ENCODE data around the gene PRRT4. TPM values are rescaled to one million over a fixed set of nuclear protein-coding genes. Genes with fewer than 3 reads are reported as not detected.

Gene PRRT4
- polyA plus RNA-seq, 5 donors: 1.8 to 5.8 (median 2.9) TPM

DNA sequence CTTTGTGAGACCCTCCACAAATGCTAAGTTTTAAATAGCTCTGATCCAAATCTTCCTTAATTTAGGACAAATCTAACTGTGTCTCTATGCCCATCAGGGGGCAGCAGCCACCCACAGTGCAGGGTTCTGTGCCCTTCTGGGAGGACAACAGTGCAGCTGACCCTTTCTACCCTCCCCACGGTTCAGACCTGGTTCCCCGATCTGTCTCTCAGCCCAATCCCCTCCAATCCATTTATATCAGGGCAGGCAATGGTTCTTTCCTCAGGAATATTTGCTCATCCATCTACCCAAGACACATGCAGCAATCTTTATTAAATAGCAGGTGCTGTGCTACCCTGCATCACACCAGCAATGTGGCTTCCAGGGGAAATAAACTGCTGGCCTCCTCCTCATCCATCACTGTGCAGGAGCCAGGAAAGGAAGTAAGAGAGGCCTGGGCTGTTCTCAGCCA lies 13.8 kb downstream of the PRRT4 start:
- DNase-seq: no peak

DNA sequence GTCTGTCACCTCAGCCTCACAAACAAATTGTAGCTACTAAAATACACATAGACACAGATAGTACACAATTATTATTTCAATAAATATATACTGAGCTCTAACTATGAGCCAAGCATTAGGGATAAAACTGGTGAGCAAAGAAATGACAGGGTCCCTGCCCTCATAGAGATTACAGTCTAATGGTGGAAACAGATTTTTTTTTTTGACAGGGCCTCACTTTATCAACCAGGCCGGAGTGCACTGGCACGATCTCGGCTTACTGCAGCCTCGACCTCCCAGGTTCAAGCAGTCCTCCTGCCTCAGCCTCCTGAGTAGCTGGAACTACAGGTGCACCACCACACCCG lies 17.1 kb downstream of the PRRT4 start:
- DNase-seq: no peak

DNA sequence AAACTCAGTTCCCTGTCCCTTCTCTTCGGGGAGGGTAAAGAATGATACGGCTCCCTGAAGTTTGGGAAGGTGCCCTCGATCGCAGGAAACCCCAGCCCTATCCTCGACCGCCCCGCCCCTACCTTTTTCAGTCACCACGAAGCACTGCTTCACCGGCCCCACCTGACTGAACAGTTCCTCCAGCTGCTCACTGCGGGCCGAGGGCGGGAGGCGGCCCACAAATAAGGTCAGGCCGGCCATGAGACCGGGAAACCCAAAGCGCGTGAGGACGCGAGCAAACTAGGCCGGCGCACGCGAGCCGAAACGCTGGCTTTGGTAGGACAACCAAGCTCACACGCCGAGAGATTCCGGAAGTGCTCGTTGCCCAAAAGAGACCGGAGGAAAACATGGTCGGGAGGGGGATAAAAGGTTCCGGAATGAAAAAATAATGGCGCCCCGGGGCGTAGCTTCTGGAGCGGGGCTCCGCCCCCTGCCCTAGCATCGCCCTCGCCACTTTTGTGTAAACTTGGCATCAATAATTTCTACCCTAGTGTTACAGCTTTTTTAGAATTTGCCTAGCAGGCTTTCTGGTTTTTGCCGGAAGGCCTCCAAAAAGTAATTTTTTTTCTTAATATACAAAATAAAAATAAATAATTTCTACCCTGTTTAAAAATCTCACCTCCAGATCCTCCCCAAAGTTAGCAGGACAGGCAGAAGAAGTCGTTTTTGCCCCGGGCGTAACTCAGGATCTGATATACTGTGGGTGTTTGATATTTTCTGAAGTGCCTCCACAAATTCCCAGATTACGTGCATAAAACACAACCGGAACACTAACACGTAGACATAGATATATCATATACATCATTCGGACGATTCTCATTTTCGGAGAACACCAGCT lies 17.7 kb downstream of the PRRT4 start, which contains the start of gene RBM28:
Gene RBM28 (minus strand): TSS at position 355 of the 877 bp plus-strand sequence. CDS start 115 bp downstream, at position 240.
- DNase-seq: peak; percentile 87 to 91

DNA sequence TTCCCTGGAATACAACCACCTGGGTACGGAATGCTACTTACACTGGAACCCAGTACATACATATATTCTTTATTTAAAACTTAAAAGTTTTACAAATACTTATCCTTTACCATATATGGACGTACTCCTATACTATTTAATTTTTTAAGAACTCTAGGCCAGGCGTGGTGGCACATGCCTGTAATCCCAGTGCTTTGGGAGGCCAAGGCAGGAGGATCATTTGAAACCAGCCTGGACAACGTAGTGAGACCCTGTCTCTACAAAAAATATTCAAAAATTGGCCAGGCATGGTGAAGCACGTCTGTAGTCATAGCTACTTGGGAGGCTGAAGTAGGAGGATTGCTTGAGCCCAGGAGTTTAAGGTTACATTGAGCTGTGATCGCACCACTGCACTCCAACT lies 19.8 kb downstream of the PRRT4 start:
- DNase-seq: no peak

DNA sequence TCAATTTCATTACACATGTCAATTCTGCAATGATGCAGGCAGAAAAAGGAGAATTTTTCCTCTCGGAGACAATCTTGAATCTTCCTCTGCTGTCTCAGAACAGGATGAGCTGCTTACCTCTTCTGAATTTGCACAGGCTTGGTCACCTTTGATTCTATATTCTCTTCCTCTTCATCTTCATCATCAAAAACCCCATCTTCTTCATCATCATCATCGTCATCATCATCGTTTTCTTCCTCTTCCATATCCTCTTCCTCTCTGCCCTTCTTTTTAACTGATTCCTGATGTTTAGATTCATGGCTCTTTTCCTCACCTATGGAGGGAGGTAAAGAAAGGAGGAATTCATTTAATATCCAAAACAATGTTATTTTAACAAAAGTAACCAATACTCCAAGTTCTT lies 25.8 kb downstream of the PRRT4 start:
- DNase-seq: no peak

DNA sequence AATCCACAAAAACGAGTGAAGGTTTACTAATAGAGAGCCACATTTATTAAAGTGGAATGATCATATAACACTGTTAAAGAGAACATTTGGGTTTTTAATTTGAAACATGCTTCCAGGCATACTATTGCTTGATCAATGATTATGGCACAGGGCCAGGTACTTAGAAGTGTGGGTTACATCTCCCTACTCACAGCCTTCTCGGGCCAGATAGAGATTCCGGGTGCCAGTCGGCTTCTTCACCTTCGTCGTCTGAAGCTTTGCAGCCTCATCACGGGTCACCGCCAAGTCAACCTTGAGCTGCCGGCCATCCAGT lies 37.2 kb downstream of the PRRT4 start:
- no peak for DNase-seq

DNA sequence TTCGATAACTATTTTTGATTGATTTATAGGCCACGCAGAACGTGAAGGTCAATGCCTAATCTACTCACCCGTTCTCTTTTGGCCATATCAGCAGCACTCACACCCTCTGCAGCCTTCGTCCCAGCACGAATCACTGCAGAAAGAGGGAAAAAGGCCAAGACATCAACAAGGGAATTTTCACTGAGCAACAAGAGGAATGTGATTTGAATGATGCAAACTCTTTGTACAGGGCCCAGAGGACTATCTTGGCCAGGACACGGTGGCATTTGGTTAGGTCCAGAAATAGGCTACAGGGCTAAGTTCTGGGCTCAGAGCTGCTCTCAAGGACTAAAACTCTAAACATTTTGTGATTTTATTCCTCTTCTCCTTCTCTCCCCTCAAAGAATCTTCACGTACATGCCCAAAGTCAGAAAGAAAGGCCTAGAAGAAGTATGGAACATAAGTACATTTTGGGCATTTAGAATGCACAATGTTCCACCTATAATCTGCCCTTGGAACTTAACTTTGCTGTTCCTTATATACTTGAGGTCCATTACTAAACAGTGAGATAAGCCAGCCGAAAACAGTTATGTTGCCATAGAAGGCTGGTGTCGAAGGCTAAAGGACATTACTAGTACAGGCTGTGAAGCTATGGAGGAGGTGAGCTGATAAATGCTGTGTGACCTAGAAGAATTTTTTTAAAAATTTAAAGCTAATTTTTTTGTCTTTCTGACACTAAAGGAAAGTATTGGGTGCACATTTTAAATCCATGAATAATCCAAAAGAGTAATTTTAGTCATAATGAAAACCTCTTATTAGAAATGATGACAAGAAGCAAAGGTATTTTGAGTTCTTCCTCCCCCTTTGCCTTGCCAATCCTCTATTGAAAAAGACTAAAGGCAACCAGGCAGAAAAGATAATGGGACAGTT lies 37.8 kb downstream of the PRRT4 start:
- DNase-seq: peak; percentile 67 to 73

DNA sequence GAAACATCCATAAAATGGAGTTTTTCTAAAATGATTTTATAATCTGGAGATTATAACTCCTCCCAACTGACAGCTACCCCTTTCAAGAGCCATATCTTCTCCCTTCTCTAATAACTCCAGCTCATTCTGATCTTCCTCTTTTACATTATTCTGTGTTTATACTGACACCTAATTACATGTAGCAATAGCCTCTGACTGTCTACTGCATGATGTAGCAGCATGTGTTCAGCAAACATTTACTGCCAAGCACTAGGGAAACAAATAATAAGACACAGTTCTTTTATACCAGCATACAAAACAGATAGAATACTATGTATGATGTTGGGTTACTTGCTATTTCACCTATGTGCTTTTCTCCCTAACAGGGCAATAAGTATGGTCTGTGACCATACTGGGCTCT lies 38.5 kb downstream of the PRRT4 start:
- DNase-seq: peak; percentile 78 to 86

DNA sequence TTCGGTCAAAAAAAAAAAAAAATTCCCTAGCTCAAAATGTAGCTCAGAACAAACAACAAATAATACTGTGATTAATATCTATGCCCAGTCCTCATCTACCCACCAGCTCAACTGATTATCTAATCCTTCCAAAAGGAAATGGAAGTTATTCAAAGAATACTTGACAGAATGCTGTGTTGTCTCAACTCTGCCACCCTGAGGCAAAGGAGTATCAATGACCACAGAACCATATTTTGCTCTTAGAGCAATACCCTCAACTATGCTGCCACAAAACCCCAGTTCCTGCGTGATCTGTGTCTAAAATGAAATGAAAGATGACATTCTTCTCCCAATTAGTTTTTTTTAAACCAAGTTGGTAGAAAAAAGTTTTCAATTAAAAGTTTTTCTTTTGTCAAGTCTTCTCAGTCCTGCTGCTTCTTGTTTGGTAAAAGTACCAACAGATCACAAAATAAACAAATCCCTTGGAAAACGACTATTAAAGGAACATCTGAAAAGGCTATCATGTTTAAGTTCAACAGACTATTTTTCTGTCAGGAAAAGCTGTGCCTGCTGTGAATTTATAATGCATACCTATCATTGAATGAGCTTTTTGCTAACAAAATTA lies 39.3 kb downstream of the PRRT4 start:
- DNase-seq: peak in 1 of 2 donors; percentile 15

DNA sequence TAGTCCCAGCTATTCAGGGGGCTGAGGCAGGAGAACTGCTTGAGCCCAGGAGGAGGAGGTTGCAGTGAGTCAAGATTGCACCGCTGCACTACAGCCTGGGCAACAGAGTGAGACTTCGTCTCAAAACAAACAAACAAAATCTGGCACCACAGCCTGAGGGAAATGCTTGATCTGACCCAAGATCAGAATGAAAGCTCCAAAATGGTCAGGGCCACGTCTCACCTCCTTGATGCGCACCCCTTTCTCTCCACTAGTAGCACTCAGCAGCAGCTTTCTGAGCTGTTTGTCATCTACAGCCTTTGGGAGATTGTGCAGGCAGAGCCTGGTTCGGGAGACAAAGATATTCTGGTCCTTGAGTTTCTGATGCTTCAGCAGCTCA lies 40.5 kb downstream of the PRRT4 start:
- DNase-seq: no peak

DNA sequence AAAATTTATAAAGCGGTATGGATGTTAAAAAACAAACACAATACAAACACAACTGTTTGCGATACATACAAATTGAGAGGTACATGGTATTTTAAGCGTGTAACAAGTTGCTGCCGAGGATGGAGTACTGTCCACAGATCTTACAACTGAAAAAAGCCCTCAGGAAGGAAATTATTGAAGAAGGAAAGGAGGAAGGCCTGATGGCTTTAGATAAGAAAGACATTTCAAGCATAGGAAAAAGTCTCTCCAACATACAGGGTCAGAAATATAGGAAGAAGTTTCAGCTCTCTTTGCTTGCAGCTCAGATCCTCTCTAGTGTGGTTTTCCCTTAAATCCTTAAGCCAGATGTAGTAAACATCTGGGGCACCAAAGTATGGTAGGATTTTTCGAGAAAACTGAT lies 42.8 kb downstream of the PRRT4 start:
- DNase-seq: no peak

DNA sequence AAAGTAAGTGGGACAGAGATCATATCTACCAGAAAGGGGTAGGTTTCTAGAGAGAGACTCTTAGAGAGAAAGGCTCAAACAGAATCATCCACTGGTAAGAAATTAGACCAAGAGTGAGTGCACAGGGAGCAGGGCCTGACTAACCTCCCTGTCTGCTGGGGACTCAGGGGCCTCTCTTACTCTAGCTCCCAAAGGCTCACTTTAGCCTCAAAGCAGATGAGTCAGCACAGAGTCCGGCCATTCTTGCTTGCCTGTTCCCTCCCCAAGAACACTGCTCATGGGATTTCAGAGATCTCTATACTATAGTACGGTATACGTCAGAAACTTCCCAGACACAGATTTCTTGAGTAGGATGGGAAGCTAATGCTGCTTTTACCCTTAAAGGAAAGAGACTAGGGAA lies 50.5 kb downstream of the PRRT4 start:
- no peak for DNase-seq

DNA sequence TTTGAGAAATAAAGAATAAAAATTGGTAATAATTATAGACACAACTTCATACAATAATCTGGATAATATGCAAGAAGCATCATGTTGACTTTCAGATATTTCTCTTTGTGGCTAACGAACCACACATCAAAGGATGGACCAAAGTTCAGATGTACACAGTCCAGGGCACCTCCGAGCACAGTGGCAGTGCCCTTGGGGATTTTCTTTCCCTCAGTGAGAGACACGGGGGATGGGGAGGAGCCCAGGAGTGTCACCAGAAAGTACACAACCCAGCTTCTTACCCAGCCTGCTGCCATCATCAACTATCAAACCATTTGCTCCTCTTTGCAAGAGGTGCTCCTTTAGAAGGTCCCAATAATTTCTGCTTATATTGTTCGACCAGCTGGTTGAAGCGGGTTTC lies 51.0 kb downstream of the PRRT4 start:
- no peak for DNase-seq

DNA sequence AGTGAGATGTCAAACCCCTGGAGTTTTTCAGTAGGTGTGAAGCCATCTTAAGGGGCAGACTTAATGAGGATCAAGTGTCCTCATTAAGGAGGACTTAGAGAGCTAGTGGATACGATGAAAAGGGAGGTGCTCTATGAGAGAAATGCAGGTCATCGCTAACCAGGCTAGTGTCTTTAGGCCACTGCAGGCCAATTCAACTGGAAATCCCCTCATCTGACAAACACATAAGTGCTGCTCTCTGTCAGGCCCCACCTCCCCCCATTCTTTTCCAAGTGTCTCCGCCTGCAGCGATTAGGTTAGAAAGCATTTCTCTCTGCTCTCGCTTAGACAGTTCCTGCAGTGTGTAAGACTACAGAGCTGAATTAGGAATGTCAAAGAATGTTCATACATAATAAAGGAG lies 51.5 kb downstream of the PRRT4 start:
- DNase-seq: no peak

DNA sequence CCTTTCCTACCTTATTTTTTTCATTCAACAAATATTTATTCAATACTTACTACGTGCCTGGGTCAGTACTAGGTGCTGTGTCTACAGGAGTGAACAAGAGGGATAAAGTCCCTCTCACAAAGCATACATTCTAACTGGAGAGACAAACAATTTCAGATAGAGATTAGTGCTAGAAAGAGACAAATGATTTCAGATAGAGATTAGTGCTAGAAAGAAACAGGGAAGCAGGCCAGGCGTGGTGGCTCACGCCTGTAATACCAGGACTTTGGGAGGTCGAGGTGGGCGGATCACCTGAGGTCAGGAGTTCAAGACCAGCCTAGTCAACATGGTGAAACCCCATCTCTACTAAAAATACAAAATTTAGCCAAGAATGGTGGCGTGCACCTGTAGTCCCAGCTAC lies 52.4 kb downstream of the PRRT4 start:
- DNase-seq: no peak

DNA sequence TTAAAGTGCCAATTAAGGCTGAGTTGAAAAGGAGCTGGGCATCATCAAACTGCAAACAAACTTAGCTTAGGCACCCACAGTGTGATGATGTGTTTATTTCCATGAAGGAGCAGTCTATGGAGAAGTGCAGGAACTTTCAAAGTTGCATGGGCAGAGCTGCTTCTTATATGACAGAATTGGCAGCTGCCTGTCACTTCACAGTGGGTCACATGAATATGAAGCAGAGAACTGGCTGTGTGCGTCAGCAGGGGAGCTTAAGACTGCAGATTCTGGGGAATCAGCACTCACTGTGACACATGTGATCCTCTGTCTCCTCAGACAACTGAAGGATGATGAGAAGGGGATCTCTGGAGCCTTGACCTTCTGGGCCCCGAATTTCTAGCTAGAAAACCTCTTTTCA lies 54.4 kb downstream of the PRRT4 start:
- no peak for DNase-seq

DNA sequence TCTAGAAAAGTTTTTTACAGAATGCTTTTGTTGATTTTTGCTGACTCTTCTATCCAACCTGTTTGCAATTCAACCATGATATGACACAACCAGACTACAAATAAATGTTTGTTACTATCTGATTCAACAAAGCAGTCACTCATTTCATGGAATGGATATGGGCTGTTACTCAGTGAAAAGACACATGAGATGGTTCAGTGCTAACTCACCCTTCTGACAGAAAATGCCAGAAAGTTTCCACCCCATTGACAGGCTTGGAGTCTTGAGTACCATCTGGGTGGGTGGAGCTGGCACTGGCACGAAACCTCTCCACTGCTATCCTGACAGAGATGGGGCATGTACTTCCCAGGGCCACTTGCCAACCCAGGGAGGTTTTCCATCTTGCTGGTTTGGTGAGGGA lies 57.3 kb downstream of the PRRT4 start:
- no peak for DNase-seq

DNA sequence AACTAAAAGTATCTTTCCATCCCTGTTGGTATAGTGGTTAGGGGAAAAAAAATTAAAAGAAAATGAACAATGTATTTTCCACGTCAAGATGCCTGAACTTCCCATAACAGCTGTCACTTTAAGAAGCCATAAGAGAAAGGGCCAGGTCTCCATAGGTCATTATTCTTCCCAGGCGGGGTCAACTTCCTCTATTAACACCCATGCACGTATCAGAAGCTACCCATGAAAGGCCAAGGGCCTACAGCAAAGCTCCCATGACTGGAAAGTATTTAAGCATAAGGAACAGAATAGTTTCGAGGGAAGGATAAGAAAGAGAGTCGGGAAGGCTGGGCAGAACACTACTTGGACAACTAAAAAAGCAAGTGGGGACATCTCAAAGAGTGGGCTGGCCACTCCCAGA lies 57.8 kb downstream of the PRRT4 start:
- DNase-seq: no peak

DNA sequence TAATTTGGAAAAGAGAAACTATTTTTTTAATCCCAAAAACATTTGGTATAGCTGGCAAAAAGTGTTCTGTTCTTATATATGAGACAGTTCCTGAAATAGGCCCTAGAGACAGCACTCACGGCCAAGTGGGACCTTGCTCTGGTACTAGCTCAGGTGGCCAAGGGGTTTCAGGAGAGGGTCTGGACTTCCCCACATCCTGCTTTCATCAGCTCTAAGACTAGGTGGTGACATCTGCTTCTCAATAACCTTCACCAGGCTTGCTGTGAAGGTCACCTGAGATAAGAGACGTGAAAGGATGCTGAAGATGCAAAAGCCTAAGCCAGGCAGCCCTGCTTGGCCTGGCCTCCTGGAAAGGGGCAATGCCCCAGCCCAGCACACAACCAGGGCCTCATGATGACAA lies 58.4 kb downstream of the PRRT4 start:
- DNase-seq: no peak

DNA sequence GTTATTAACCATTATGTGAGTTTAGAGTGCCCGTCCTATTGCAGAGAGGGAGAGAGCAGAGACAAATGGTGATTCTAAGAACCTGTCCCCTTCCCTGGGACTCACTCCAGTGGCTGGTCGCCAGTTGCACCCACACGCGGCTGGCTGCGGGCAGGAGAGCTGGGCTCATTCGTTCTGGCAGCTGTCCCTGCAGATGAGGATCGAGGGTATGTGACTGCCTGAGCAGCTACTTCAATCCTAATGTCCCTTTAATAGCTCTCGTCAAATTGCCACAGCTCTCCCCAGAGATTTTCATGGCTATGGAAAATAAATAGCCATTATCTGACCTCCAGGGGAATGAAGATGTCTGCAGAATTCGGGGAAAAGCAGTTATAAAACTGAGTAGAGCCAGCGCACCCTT lies 59.4 kb downstream of the PRRT4 start:
- DNase-seq: no peak

Measured in right lung (tissue), 5 donors.